HepG2 (cell line): ENCODE measurements around the gene PFKL. TPM values are rescaled to one million over a fixed set of nuclear protein-coding genes. Genes with fewer than 3 reads are reported as not detected.

ENCODE experiments used
- ATAC-seq: fragments of 200-7000 bp; cut with Tn5 transposase; 3 replicates; pipeline ENCODE4 v1.9.1; 2020; ENCODE audit warnings: mild to moderate bottlenecking, moderate library complexity
- BruUV-seq: library from RNA; stranded (reverse); fragments of 400-500 nt; replicated peaks from 2 replicates; lab custom pipeline; 2021; lab: Mats Ljungman, UMichigan
- CTCF ChIA-PET: fragments of 300-600 bp; formaldehyde crosslinking; extraction: SDS; loops from one replicate; lab custom pipeline; 2021; ENCODE audit warnings: low total read pairs, inconsistent platforms, low intra/inter-chr PET ratio; lab: Yijun Ruan, JAX
- POLR2A ChIA-PET: fragments of 350-600 bp; sonication (Branson Sonifier 250); formaldehyde crosslinking; loops from one replicate; lab custom pipeline; 2020; ENCODE audit warnings: antibody characterized with exemption, inconsistent platforms; lab: Yijun Ruan, JAX
- DNase-seq: peaks from one replicate; pipeline ENCODE4 v3.0.0-alpha.2; 2015; ENCODE audit warnings: low spot score
- FAIRE-seq: peaks from 3 replicates; lab custom pipeline; 2011; peaks lifted over from hg19 to GRCh38; lab: Jason Lieb, UNC
- H2AFZ ChIP-seq: one replicate; pipeline ENCODE4 v1.6.1; 2011; ENCODE audit warnings: low read length, inconsistent platforms
- H3K27ac ChIP-seq: fragments of 300-600 bp; 3 replicates; pipeline ENCODE4 v1.8.0; 2011; ENCODE audit warnings: mixed run types, mild to moderate bottlenecking, mixed read lengths, low read length, inconsistent platforms; ENCODE audit not compliant: insufficient read depth; ENCODE audit errors: extremely low read length
- H3K27me3 ChIP-seq, 2 experiments: fragments of 200-600 bp in 1 of 2; 2 replicates in 1 of 2; 3 replicates in 1 of 2; pipeline versions ENCODE4 v1.6.0 to v1.8.0; 2011; ENCODE audit warnings: low read length in 2 of 2, mild to moderate bottlenecking in 2 of 2, moderate library complexity in 2 of 2, inconsistent platforms in 1 of 2; ENCODE audit not compliant: insufficient read depth in 2 of 2, control insufficient read depth in 1 of 2
- H3K36me3 ChIP-seq, 2 experiments: fragments of 200-600 bp in 1 of 2; replicated peaks in 1 of 2; 2 replicates in 1 of 2; 3 replicates in 1 of 2; pipeline versions ENCODE4 v1.5.1 to v1.8.0; 2011; ENCODE audit warnings: low read length in 2 of 2, inconsistent platforms in 1 of 2; ENCODE audit not compliant: insufficient read depth in 2 of 2, control insufficient read depth in 1 of 2
- H3K4me1 ChIP-seq: 2 replicates; pipeline ENCODE4 v1.5.1; 2012; ENCODE audit warnings: low read length, inconsistent platforms; ENCODE audit not compliant: insufficient read depth
- H3K4me2 ChIP-seq: 2 replicates; pipeline ENCODE4 v1.6.0; 2011; ENCODE audit warnings: low read depth, low read length, inconsistent platforms
- H3K4me3 ChIP-seq, 3 experiments: fragments of 200-600 bp in 1 of 3; sonication (generic), shearing (Covaris generic) in 1 of 3; replicated peaks in 1 of 3; 2 replicates each; pipeline ENCODE4 v1.5.1; 2011 to 2016; ENCODE audit warnings: low read length in 3 of 3, inconsistent platforms in 2 of 3, low read depth in 2 of 3, mild to moderate bottlenecking in 2 of 3, control low read depth in 1 of 3, mixed read lengths in 1 of 3; ENCODE audit not compliant: insufficient read depth in 1 of 3
- H3K79me2 ChIP-seq: one replicate; pipeline ENCODE4 v1.6.1; 2011; ENCODE audit warnings: low read length, inconsistent platforms; ENCODE audit not compliant: insufficient read depth
- H3K9ac ChIP-seq: 2 replicates; pipeline ENCODE4 v1.6.0; 2011; ENCODE audit warnings: mild to moderate bottlenecking, low read depth, low read length, inconsistent platforms; ENCODE audit not compliant: insufficient read depth
- H3K9me3 ChIP-seq: 2 replicates; pipeline ENCODE4 v1.5.1; 2012; ENCODE audit warnings: mild to moderate bottlenecking, low read length
- H4K20me1 ChIP-seq: 2 replicates; pipeline ENCODE4 v1.6.0; 2011; ENCODE audit warnings: inconsistent platforms, mild to moderate bottlenecking, low read length, moderate library complexity; ENCODE audit not compliant: insufficient read depth
- ATF1 ChIP-seq: IDR thresholded peaks from 2 replicates; pipeline ENCODE4 v1.6.1; 2016; ENCODE audit warnings: mild to moderate bottlenecking, control low read depth
- CTCF ChIP-seq: sonication (generic); formaldehyde crosslinking; IDR thresholded peaks from 2 replicates; pipeline ENCODE4 v1.5.0; 2020; ENCODE audit warnings: mild to moderate bottlenecking, missing genetic modification reagents, moderate library complexity
- HINFP ChIP-seq: sonication (generic); formaldehyde crosslinking; IDR thresholded peaks from 2 replicates; pipeline ENCODE4 v1.4.0; 2020; ENCODE audit warnings: low read depth, mild to moderate bottlenecking, missing genetic modification reagents
- MLLT10 ChIP-seq: sonication (generic); formaldehyde crosslinking; IDR thresholded peaks from 2 replicates; pipeline ENCODE4 v1.4.0; 2020; ENCODE audit warnings: missing genetic modification reagents
- MNT ChIP-seq: fragments of 450-650 bp; IDR thresholded peaks from 2 replicates; pipeline ENCODE4 v1.6.1; 2016
- RFX3 ChIP-seq: IDR thresholded peaks from 2 replicates; pipeline ENCODE4 v1.6.1; 2016; ENCODE audit warnings: missing biosample characterization, missing genetic modification reagents
- RFXANK ChIP-seq: IDR thresholded peaks from 2 replicates; pipeline ENCODE4 v1.6.1; 2016
- ZBTB44 ChIP-seq: sonication (generic); formaldehyde crosslinking; IDR thresholded peaks from 2 replicates; pipeline ENCODE4 v1.4.0; 2020; ENCODE audit warnings: missing genetic modification reagents
- ZNF687 ChIP-seq: sonication (generic); formaldehyde crosslinking; IDR thresholded peaks from 2 replicates; pipeline ENCODE4 v1.5.1; 2020; ENCODE audit warnings: mild to moderate bottlenecking, missing genetic modification reagents, moderate library complexity
- ZSCAN25 ChIP-seq: sonication (generic); formaldehyde crosslinking; IDR thresholded peaks from 2 replicates; pipeline ENCODE4 v1.8.0; 2022; ENCODE audit warnings: mild to moderate bottlenecking, missing genetic modification reagents
- WGBS: methylation state at CpG from one replicate; pipeline ENCODE4 v1.1.6; 2017; ENCODE audit warnings: low lambda C conversion rate; 5-methylcytosine and 5-hydroxymethylcytosine counted together
- in situ Hi-C: cut with HindIII; loops from 2 replicates; pipeline ENCODE4 v1.10.0; 2017; ENCODE audit warnings: low pct_unique_long_range_greater_than_20kb; ENCODE audit not compliant: extremely low pct_ligation_motif_present
- intact Hi-C: fragments of 100-400 bp; cut with micrococcal nuclease; formaldehyde crosslinking; loops from one replicate; pipeline ENCODE4 v1.10.0; 2022; ENCODE audit not compliant: unreplicated experiment
- polyA plus RNA-seq, 8 experiments: library from polyadenylated mRNA; depleted of rRNA in 3 of 8; stranded (reverse) in 7 of 8; unstranded in 1 of 8; fragments of >200 nt; fragmentation: Illumina TruSeq in 4 of 8; extraction: Trizol in 4 of 8; gene quantifications; 2 replicates each; pipeline versions ENCODE4 v1.2.1 to v1.2.3, GENCODE V29; 2011 to 2016; ENCODE audit warnings: low read depth in 4 of 8, missing spikeins in 1 of 8, mixed read lengths in 1 of 8; ENCODE audit not compliant: insufficient read depth in 1 of 8
- total RNA-seq, 5 experiments: library from RNA; depleted of rRNA; stranded (reverse); fragments of >200 nt; fragmentation: Illumina TruSeq; extraction: Trizol; gene quantifications; 2 replicates each; pipeline ENCODE4 v1.2.3, GENCODE V29; 2016; ENCODE audit warnings: low read depth in 1 of 5

The PFKL gene
- total and polyA plus RNA-seq, 2 of the 13 experiments (the other 11 are each of a cell fraction or from before 2014, with no cell fraction given) = 92.8 to 106 TPM

- no peak overlapping the region for H2AFZ ChIP-seq
- no peaks in the 10 kb centered on the region for H3K9me3 ChIP-seq
- intact Hi-C loops = no loop called here
- H3K4me3 ChIP-seq = no peak overlapping the region
- H3K79me2 ChIP-seq = no peaks in the 10 kb centered on the region
- no peaks in the 10 kb centered on the region for H3K27me3 ChIP-seq
- in situ Hi-C loops = no loop called here
- H3K4me2 ChIP-seq = no peak overlapping the region
- H4K20me1 ChIP-seq = 0 out of 2 replicates have a peak, but pooled peaks cover 5% of the 10 kb centered on the region
- peaks cover 35 to 66% of the 10 kb centered on the region in 2 experiments; a peak in 4 of 5 replicates for H3K36me3 ChIP-seq
- 97% methylated on average over 18 of the region's 28 CpGs for WGBS
- ATAC-seq (peak; percentile 22; the same call in 2 of the 3 replicates), DNase-seq (no peak), FAIRE-seq (no peak)
- no peaks in the 10 kb centered on the region for H3K4me1 ChIP-seq
- no peak overlapping the region for H3K27ac ChIP-seq
- POLR2A ChIA-PET = no interaction called here
- BruUV-seq = no TSS peak
- no peak overlapping the region for H3K9ac ChIP-seq
- CTCF ChIA-PET = no interaction called here
- no peak for TF ChIP-seq RFXANK
- TF ChIP-seq MNT = peak; percentile 25
- TF ChIP-seq RFX3 (CRISPR knock-in tag) = no peak
- no peak for TF ChIP-seq MLLT10 (CRISPR knock-in tag)
- TF ChIP-seq ATF1 (CRISPR knock-in tag) = no peak
- TF ChIP-seq ZBTB44 (CRISPR knock-in tag) = no peak
- TF ChIP-seq ZNF687 = peak; percentile 14; the same call in 1 of the 2 replicates
- TF ChIP-seq HINFP (CRISPR knock-in tag) = no peak
- no peak for TF ChIP-seq ZSCAN25 (CRISPR knock-in tag)
- 0 out of 2 replicates have a peak, but pooled peaks have one; percentile 18 for TF ChIP-seq CTCF (CRISPR knock-in tag)
Measured at GRCh38 chr21:44310628-44311507, 11.0 kb downstream of the PFKL start.
